GM18505 (cell line): ENCODE results near the gene RHOD.

Experiments used
- ATAC-seq: cut with Tn5 transposase; IDR thresholded peaks from one replicate; pipeline ENCODE4 v1.9.1; 2021; ENCODE audit not compliant: unreplicated experiment
- POLR2A ChIP-seq: IDR thresholded peaks from 4 replicates; pipeline ENCODE4 v1.6.1; 2011; ENCODE audit warnings: borderline replicate concordance; ENCODE audit not compliant: insufficient read depth, insufficient read length; ENCODE audit errors: extremely low read depth

The RHOD gene

GRCh38 chr11:67098799-67099429 is 42.3 kb downstream of the RHOD start:
- TF ChIP-seq POLR2A: no peak
- ATAC-seq: no peak

- TF ChIP-seq POLR2A: no peak
- no peak for ATAC-seq
Observed at GRCh38 chr11:67099831-67100324, 43.2 kb downstream of the RHOD start.

- no peak for ATAC-seq
- TF ChIP-seq POLR2A: no peak
Observed at GRCh38 chr11:67102664-67103063, 46.0 kb downstream of the RHOD start.

GRCh38 chr11:67105964-67106363 is 49.3 kb downstream of the RHOD start:
- no peak for ATAC-seq
- no peak for TF ChIP-seq POLR2A

- no peak for ATAC-seq
- TF ChIP-seq POLR2A: no peak
Observed at GRCh38 chr11:67111261-67111660, 54.6 kb downstream of the RHOD start.

DNA sequence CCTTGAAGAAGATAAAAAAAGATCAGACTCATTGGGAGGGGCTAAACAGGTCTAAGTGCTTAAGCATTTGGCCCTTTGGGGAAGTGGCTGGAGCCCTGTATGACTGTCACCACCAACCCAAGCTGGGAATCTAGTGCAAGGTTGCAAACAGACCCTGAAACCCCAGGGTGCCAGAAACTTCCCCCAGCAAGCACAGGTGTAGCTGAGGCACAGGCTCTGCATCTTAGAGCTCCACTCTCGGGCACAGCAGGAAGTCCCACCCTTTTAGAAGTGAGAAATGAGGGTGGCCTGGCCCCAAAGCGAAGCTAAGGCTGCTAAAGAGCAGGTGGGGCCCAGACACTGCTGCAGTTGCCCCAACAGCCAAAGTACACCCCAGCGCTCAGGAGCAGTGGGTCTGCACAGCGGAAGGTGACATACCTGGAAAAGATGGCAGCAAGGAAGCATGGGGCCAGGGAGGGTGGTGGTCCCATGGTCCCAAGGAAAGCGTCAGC is 56.6 kb downstream of the RHOD start:
- peak; percentile 36 for TF ChIP-seq POLR2A
- ATAC-seq: peak; percentile 59

DNA sequence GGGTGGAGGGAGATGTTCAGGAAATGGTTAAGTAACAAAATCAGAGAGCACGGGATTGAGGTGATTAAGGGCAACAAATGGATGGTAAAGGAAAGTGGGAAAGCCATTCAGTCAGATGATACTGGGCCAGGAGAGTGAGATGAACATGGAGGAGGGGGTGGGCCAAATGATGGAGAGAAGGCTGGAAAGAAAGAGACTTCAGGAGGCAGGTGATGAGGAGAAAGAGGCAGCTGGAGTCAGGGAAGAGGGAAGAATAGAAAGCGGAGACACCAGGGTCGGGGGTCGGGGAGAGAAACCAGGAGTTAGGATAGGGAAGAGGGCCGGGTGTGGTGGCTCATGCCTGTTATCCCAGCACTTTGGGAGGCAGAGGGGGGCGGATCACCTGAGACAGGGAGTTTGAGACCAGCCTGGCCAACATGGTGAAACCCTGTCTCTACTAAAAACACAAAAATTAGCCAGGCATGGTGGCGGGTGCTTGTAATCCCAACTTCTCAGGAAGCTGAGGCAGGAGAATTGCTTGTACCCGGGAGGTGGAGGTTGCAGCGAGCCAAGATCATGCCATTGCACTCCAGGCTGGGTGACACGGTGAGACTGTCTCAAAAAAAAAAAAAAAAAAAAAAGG is 57.7 kb downstream of the RHOD start:
- no peak for ATAC-seq
- no peak for TF ChIP-seq POLR2A

DNA sequence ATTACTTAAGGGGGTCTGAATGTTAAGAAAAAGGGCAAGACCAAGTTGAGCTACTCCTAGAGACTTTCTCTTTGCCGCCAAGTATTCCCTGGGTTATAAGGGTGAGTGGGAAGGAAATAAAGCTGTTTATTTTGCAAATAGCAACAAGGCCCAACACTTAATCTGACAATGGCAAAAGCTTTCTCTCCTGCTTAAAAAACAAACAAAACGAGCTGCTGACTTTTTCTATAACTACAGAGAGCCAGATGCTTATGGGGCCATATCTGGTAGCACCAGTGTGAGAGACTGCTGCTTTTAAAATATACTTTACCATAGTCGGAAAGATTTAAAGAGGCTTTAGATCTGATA is 60.1 kb downstream of the RHOD start:
- no peak for ATAC-seq
- TF ChIP-seq POLR2A: no peak

GRCh38 chr11:67117176-67117575 is 60.5 kb downstream of the RHOD start:
- TF ChIP-seq POLR2A: no peak
- no peak for ATAC-seq

DNA sequence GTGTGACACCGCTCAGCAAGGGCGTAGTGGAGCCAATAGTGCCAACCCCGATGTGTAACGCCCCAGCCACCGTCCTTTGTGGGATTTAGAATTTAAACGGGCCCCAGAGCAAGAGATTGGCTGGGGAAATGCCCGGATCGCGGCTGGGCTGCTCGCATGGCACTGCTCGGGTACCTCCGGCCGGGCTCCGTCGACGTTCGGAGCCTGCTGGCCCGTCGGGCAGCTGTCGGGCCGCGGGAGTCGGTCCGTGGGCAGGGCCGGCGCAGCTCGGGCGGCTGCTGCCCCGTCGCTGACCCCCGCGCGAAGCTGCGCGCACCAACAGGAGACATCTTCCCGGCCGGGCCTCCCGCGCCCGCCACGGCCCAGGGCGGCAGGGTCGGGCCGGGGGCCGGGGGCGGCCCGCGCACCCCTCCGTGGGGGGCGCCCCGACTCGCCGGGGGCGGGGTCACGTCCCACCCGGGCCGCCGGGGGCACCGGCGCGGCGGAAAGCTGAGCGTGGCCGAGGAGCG is 61.1 kb downstream of the RHOD start:
- peak; percentile 3 for ATAC-seq
- TF ChIP-seq POLR2A: no peak

DNA sequence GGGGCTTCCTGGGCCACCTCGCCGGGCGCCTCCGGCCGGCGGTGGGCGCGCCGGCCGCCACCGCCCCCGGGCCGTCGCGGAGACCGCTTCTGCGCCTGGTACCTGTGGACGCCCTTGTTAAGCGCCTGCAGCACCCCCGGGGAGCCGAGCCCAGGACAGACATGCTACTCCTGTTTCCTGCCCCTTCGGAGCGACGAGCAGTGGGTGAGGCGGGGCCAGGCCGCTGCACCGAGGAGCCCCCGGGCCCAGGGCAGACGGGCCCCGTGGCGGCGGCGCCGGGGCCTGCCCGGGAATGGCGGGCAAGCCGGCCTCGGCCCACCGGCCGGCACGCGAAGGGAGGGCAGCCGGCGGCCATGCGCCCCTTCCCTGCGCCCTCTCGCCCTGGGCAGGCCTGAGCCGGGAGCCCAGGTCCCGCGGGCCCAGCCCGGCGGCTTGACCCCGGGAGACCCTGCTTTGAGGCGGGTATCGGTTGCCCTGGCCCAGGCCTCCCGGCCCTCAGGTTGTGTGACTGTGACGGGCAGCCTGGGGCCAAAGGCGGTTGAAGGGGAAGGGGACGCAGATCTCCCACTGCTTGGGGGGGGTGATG is 61.6 kb downstream of the RHOD start:
- peak; percentile 16 for ATAC-seq
- TF ChIP-seq POLR2A: peak; percentile 57

DNA sequence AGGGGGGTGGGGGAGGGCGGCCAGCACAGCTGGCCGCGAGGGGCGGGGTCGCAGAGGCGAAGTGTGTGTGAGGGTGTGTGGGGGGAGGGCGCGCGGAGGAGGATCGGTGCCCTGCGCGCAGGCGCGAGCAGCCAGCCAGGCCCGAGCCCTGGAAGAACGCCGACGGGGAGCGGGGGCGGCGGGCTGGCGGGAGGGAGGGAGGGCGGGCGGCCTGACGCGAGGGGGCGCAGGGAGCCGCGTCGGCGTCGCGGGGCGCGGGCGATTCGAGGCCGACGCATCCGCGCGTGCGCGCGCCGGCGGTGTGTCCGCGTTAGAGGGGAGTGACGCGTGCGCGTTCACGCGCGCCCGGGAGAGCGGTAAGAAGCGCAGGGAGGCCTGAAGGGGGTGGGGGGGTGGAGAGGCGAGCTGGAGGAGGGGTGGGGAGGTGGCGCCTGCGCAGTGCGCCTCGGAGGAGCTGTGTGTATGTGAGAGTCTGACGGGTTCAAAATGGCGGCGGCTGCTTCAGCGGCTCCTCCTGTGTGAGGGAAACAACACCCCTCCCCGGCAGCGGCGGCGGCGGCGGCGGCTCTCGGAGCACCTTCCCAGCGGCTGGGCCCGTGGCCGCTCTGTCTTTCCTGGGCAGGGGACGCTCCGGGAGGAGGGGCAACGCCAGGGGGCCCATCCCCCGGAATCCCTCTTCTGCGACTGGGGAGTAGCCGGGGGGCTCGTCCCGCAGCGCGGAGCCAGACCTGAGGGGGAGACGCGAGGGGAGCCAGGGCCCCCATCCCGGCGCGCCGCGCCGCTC is 62.3 kb downstream of the RHOD start, which contains the start of gene KDM2A:
KDM2A (plus strand) TSS at position 463 of the 784 bp plus-strand sequence. CDS start 2,054 bp downstream, outside the sequence.
- peak; percentile 65 for TF ChIP-seq POLR2A
- peak; percentile 66 for ATAC-seq

- peak; percentile 12 for TF ChIP-seq POLR2A
- peak; percentile 18 for ATAC-seq
Observed at GRCh38 chr11:67119585-67120391, 63.1 kb downstream of the RHOD start.

DNA sequence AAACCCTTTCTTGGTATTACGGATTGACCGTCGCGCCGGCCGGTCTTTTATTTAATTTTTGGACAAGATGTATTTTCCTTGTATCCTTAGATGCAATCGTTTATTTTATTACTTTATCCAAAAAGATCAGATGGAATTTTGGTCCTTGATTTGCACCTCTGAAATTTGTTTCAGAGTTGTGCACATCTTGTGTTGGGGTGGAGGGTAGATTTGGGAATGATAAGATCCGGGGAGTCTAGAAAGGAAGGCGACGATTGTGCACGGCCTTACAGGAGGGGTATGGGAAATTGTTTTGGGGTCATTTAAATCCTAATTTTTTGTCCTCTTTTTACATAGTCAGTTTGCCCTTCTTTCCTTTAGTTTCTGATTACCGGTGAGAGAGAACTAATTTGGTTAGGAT is 63.8 kb downstream of the RHOD start:
- no peak for ATAC-seq
- no peak for TF ChIP-seq POLR2A
